Measurements from ENCODE around the gene OXER1. TPM values are rescaled to one million over a fixed set of nuclear protein-coding genes. Genes with fewer than 3 reads are reported as not detected.

The OXER1 gene
- total RNA-seq, 2 donors from 2014 or later, result 3.5 to 6.5 TPM

DNA sequence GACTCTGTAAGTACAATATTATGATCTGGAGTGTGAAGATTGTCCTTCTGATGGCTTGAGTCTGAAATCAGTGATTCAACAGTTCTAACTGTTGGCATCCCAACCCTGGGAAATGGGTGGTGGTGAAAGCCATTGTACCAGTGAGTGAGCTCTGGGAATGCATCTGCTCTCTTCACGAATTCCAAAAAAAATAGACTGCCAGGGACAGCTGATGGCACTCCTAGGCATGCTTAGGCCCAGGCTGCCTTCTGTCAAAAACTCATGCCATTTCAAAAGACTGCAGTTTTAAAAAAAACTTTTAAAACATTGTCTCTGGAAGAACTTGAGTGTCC lies 20.3 kb downstream of the OXER1 start:
- peaks cover 20% of the 10 kb centered on the region for H3K9me3 Mint-ChIP-seq
- TF ChIP-seq, protein P1, sequence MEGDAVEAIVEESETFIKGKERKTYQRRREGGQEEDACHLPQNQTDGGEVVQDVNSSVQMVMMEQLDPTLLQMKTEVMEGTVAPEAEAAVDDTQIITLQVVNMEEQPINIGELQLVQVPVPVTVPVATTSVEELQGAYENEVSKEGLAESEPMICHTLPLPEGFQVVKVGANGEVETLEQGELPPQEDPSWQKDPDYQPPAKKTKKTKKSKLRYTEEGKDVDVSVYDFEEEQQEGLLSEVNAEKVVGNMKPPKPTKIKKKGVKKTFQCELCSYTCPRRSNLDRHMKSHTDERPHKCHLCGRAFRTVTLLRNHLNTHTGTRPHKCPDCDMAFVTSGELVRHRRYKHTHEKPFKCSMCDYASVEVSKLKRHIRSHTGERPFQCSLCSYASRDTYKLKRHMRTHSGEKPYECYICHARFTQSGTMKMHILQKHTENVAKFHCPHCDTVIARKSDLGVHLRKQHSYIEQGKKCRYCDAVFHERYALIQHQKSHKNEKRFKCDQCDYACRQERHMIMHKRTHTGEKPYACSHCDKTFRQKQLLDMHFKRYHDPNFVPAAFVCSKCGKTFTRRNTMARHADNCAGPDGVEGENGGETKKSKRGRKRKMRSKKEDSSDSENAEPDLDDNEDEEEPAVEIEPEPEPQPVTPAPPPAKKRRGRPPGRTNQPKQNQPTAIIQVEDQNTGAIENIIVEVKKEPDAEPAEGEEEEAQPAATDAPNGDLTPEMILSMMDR (conservative IDR thresholded peaks at IDR 0.05), result no peak
- no peak overlapping the region for H3K27ac Mint-ChIP-seq
- no peaks in the 10 kb centered on the region for H3K4me1 ChIP-seq (ENCODE audit: control insufficient read depth, insufficient read depth, low read length)
- H3K4me3 ChIP-seq (ENCODE audit: low read length), result no peak overlapping the region
- H3K36me3 Mint-ChIP-seq (ENCODE audit: low read depth), result peaks cover 35% of the 10 kb centered on the region
- H3K27ac ChIP-seq (ENCODE audit: low read depth, low read length), result no peak overlapping the region
- no peak for DNase-seq
- H3K9ac ChIP-seq (ENCODE audit: extremely low read depth, low read length, poor library complexity, severe bottlenecking), result no peak overlapping the region
- H3K27me3 ChIP-seq (ENCODE audit: control insufficient read depth, insufficient read depth, low read length, poor library complexity, severe bottlenecking), result no peaks in the 10 kb centered on the region
- no peak overlapping the region for H3K4me3 Mint-ChIP-seq
- WGBS, 2 experiments (ENCODE audit: insufficient coverage in 1 of 2, insufficient read length in 1 of 2), result 88 to 89% methylated on average over 1 of the region's 1 CpG
- peaks cover 27% of the 10 kb centered on the region for H3K36me3 ChIP-seq (ENCODE audit: control insufficient read depth, insufficient read depth, low read length)
- H3K9me3 ChIP-seq (ENCODE audit: control insufficient read depth, low read length), result peaks cover 44% of the 10 kb centered on the region
- H3K27me3 Mint-ChIP-seq (ENCODE audit: insufficient read depth), result no peaks in the 10 kb centered on the region
- no peaks in the 10 kb centered on the region for H3K4me1 Mint-ChIP-seq

DNA sequence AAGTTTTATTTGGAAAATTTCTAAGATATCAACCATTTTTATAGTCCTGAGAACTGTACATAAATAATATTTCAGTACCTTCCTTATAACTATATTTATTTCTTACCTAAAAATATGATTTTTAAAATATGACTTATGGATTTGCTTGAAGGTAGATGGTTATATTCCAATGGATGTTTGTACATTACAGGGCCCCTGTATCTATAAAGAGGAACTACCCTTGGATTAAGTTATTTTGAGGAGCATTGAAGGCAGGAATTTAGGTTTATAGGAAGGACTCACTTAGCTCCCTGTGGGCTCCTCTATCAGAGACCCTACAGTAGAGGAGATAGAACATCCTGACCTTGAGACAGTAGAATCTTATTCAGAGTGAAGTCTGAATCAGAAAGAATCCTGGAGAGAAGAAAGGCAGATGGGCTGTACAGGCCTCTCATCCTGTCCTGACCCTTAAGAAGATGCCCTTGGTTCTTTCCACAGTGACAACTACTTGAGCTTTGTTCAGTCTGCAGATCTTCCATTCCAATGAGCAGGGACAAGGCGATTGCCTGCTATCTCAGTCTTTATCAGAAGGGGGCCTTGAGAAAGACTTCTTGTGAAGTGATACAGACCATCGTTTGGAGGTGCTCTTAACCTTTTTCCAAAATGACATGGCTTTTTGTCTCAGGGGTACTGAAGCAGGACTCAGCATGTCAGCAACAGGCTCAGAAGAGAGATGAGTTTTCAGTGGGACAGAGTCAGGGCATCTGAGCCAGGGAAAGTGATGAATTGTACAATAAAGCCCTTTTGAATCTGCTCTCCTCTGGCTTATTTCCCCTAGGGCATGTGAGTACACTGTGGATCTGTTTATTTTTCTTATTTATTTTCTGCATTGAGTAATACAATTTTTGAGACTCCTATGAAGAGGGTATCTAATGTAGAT lies 20.9 kb downstream of the OXER1 start:
- no peak overlapping the region for H3K4me3 Mint-ChIP-seq
- no peaks in the 10 kb centered on the region for H3K4me1 Mint-ChIP-seq
- Histone ChIP-seq H3K4me3 (ENCODE audit: low read length) (no peak overlapping the region), H3K27me3 (ENCODE audit: control insufficient read depth, insufficient read depth, low read length, poor library complexity, severe bottlenecking) (no peaks in the 10 kb centered on the region), H3K36me3 (ENCODE audit: control insufficient read depth, insufficient read depth, low read length) (peaks cover 30% of the 10 kb centered on the region), H3K9ac (ENCODE audit: extremely low read depth, low read length, poor library complexity, severe bottlenecking) (no peak overlapping the region), H3K4me1 (ENCODE audit: control insufficient read depth, insufficient read depth, low read length) (no peaks in the 10 kb centered on the region), H3K27ac (ENCODE audit: low read depth, low read length) (no peak overlapping the region), H3K9me3 (ENCODE audit: control insufficient read depth, low read length) (peaks cover 50% of the 10 kb centered on the region)
- DNase-seq, result no peak
- H3K36me3 Mint-ChIP-seq (ENCODE audit: low read depth), result peaks cover 41% of the 10 kb centered on the region
- H3K9me3 Mint-ChIP-seq, result peaks cover 26% of the 10 kb centered on the region
- TF ChIP-seq, protein P1 (conservative IDR thresholded peaks at IDR 0.05), result no peak
- 82 to 90% methylated on average over 2 of the region's 2 CpGs for WGBS, 2 experiments (ENCODE audit: insufficient coverage in 1 of 2, insufficient read length in 1 of 2)
- no peaks in the 10 kb centered on the region for H3K27me3 Mint-ChIP-seq (ENCODE audit: insufficient read depth)
- no peak overlapping the region for H3K27ac Mint-ChIP-seq

DNA sequence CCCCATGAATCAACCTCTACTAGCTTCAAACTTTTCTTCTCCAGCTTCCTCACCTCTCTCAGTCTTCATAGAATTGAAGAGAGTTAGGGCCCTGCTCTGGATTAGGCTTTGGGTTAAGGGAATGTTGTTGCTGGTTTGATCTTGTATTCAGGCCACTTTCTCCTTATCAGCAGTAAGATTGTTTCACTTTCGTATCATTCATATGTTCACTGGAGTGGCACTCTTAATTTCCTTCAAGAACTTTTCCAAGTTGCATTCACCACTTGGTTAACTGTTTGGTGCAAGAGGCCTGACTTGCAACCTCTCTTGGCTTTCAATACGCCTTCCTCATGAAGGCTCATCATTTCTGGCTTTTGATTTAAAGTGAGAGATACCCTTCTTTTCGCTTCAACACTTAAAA lies 22.8 kb downstream of the OXER1 start:
- no peaks in the 10 kb centered on the region for H3K4me1 Mint-ChIP-seq
- TF ChIP-seq, protein P1 (conservative IDR thresholded peaks at IDR 0.05), result no peak
- H3K36me3 Mint-ChIP-seq (ENCODE audit: low read depth), result peaks cover 53% of the 10 kb centered on the region
- Histone ChIP-seq H3K27me3 (ENCODE audit: control insufficient read depth, insufficient read depth, low read length, poor library complexity, severe bottlenecking) (no peaks in the 10 kb centered on the region), H3K9me3 (ENCODE audit: control insufficient read depth, low read length) (peaks cover 58% of the 10 kb centered on the region), H3K27ac (ENCODE audit: low read depth, low read length) (no peak overlapping the region), H3K4me3 (ENCODE audit: low read length) (no peak overlapping the region), H3K36me3 (ENCODE audit: control insufficient read depth, insufficient read depth, low read length) (peaks cover 46% of the 10 kb centered on the region), H3K4me1 (ENCODE audit: control insufficient read depth, insufficient read depth, low read length) (no peaks in the 10 kb centered on the region), H3K9ac (ENCODE audit: extremely low read depth, low read length, poor library complexity, severe bottlenecking) (no peak overlapping the region)
- no peak for DNase-seq
- no peaks in the 10 kb centered on the region for H3K27me3 Mint-ChIP-seq (ENCODE audit: insufficient read depth)
- no peak overlapping the region for H3K4me3 Mint-ChIP-seq
- H3K9me3 Mint-ChIP-seq, result peaks cover 34% of the 10 kb centered on the region
- 96% methylated on average over 3 of the region's 3 CpGs for WGBS, 2 experiments (ENCODE audit: insufficient coverage in 1 of 2, insufficient read length in 1 of 2)
- H3K27ac Mint-ChIP-seq, result no peak overlapping the region
